IPS-18c (cell line): ENCODE data around the gene PHF3.
"Not testable (repeated sequence)": the region's sequence is repeated elsewhere in the genome, so short reads cannot be mapped to it uniquely, and the experiment has no call there.

ENCODE experiments used
- H3K4me3 ChIP-seq: 2 replicates; pipeline ENCODE4 v1.7.0; 2013; ENCODE audit warnings: low read depth, mild to moderate bottlenecking, low read length, moderate library complexity; ENCODE audit not compliant: insufficient read depth
- H3K9me3 ChIP-seq: one replicate; pipeline ENCODE4 v1.6.1; 2013; ENCODE audit warnings: mild to moderate bottlenecking, low read length, moderate library complexity; ENCODE audit not compliant: control insufficient read depth, insufficient read depth

The PHF3 gene

GRCh38 chr6:63738190-63738589 lies 102.6 kb downstream of the PHF3 start:
- not testable (repeated sequence) for H3K4me3 ChIP-seq, H3K9me3 ChIP-seq

DNA sequence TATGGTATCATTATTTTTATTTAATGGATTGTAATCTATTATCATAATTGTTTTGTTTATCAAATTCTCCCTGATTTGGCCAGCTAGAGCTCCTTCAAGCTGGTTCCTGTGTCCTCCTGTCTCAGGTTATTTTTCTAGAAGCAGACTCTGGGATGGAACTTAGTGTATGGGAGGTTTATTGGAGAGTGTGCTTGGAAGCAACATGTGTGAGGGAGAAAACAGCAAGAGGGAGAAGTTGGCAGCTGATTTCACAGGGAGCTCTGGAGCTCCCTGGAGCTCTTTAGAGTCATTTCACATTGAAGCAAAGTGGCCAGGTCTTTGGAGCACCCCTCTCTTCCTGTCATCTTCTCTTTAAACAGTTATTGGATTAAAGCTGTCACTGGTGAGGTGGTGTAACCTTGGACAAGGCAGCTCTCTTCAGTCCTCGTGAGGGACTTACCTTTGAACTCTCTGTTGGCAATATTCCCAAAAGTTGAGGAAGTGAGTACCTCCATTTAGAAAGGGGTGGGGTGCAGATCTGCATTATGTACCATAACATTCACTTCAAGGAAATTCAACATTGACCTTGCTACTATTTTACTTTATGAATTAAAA lies 103.6 kb downstream of the PHF3 start:
- Histone ChIP-seq H3K9me3 (no peaks in the 10 kb centered on the region), H3K4me3 (no peak overlapping the region)

DNA sequence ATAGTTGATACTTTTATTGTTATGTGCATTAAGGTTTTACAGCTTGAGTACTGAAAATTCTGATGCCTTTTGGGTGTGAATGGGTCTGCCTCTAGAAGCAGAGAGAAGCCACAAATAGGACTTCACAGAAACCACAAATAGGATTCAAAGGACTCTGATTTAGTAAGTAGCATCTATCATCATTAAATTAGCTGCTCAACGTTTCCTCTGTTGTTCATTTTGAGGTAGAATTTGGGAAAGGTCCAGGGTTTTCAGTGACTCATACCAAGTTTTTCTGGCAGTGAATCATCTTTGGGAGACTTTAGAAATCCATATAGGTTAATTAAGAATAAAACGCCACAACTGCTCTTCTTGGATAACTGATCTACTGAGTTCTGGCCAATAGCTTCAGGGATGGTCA lies 105.1 kb downstream of the PHF3 start:
- Histone ChIP-seq H3K4me3 (no peak overlapping the region), H3K9me3 (no peaks in the 10 kb centered on the region)

- H3K4me3 ChIP-seq: no peak overlapping the region
- H3K9me3 ChIP-seq: no peaks in the 10 kb centered on the region
These were observed 106.5 kb downstream of the PHF3 start for GRCh38 chr6:63742060-63742459.

DNA sequence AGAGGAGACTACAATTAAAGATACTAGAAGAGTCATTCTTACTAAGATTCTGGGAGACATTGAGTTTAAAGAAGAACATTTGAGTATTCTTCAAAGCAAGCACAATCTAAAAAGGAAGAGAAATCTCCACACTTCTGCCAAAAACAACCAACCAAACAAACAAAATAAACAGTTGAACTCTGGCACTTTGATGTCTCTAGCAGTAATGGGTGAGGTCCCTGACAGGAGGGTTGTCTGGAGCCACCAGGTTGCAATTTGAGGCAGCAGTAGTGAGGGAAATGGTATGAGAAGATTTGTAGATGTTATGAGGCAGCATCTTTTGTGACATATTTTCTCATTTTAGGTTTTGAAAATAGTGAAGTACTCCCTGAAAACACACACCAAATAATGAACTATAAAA lies 108.1 kb downstream of the PHF3 start:
- Histone ChIP-seq H3K4me3 (no peak overlapping the region), H3K9me3 (no peaks in the 10 kb centered on the region)

- no peaks in the 10 kb centered on the region for H3K9me3 ChIP-seq
- no peak overlapping the region for H3K4me3 ChIP-seq
These were observed 109.2 kb downstream of the PHF3 start for GRCh38 chr6:63744810-63745209.

GRCh38 chr6:63745784-63746183 lies 110.2 kb downstream of the PHF3 start:
- Histone ChIP-seq H3K4me3 (no peak overlapping the region), H3K9me3 (no peaks in the 10 kb centered on the region)

GRCh38 chr6:63750400-63750799 lies 114.8 kb downstream of the PHF3 start:
- Histone ChIP-seq H3K4me3 (no peak overlapping the region), H3K9me3 (no peaks in the 10 kb centered on the region)

GRCh38 chr6:63757275-63757674 lies 121.7 kb downstream of the PHF3 start:
- not testable (repeated sequence) for H3K4me3 ChIP-seq, H3K9me3 ChIP-seq

DNA sequence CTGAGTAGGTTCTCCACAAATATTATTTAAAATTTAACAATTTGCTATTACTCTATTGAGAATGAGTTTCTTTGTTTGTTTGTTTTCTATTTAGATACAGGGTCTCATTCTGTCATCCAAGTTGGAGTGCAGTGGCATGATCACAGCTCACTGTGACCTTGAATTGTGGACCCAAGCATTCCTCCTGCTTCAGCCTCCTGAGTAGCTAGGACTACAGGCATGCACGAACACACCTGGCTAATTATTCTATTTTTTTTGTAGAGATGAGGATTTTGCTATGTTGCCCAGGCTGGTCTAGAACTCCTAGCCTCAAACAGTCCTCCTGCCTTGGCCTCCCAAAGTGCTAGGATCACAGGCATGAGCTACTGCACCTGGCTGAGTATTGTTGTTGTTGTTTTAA lies 122.2 kb downstream of the PHF3 start:
- H3K4me3 ChIP-seq: no peak overlapping the region
- H3K9me3 ChIP-seq: peaks cover 2% of the 10 kb centered on the region

DNA sequence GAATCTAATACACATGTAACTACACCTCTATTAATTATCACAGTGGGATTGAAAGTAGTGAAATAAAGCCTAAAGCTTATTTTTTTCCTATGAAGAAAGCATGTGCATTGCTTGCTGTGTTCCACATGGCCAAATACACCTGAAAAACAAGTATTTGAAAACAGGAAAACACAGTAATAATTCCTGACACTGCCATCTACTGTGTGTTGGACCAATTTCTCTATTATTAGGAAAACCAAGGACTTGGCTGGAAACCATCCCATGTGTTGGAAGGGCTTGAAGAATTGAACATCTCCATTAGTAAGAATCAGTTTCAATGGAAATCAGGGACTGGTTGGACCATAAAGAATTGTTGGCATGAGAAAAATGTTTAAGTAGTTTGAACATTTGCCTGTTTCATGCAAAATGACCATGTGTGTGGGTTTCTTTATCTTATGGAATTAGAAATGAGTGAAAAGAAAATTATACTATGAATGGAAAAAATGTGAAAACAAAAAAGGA lies 124.1 kb downstream of the PHF3 start:
- peaks cover 2% of the 10 kb centered on the region for H3K9me3 ChIP-seq
- no peak overlapping the region for H3K4me3 ChIP-seq

GRCh38 chr6:63760199-63760598 lies 124.6 kb downstream of the PHF3 start:
- peaks cover 2% of the 10 kb centered on the region for H3K9me3 ChIP-seq
- H3K4me3 ChIP-seq: no peak overlapping the region

- Histone ChIP-seq H3K4me3 (no peak overlapping the region), H3K9me3 (no peaks in the 10 kb centered on the region)
These were observed 128.8 kb downstream of the PHF3 start for GRCh38 chr6:63764318-63764916.
